ENCODE results near the gene ACBD6. TPM values are rescaled to one million over a fixed set of nuclear protein-coding genes. Genes with fewer than 3 reads are reported as not detected.

ACBD6 gene
- total RNA-seq, 1 donor from 2014 or later: 52.6 TPM

DNA sequence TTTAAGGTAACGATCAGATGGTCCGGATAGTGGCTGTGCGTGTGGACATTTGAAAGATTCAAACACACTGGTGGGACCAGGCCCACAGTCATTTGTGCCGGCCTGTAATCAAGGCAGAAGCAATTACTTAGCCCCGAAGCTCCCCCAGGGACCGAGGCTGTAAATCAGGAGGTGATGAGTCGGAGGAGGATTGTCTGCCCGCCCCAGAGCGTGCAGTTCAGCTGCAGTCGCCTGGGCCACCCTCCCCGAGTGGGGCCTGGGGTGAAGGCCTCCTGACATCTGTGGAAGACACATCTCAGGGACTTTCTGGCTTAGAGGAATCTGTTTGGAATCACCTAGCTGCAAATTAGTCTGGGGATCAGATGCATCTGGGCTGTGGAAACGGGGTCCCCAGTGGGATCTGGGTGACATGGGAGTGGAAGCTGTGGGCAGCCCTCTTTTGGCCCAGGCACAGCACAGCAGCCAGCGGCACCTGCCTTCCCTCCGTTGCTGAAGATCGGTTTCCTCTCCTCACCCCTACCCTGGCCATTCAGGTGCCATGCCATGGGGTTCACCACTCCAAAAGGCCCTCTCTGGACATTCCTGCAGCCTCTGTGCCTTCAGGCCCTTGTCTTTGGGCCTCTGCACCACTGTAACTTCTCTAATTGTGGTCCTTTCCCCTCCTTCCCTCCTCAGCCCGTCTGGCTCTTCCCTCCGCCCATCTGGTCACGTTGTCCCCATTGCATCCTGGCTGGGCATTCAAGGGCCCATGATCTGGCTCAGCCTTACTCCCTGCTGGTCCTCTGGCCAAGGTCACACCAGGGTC lies 246.6 kb downstream of the ACBD6 start:
- no peak for DNase-seq

DNA sequence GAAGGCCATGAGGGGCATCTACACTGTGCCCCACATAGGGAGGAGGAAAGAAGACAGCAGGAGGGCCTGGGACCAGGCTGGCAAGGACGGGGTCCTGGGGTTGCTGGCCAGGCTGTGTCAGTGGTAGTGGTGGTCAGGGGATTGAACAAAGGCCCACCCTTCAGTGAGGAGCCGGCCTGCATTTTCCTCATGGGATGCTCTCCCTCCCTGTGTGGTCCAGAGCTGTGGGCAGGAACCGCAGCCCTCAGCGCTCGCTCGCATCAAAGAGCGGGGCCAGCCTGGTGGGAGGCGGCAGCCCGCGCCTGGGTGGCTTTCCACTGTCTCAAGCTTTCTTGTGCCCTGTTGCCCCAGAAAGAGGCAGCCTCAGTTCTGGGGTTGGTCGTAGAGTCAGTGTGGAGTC lies 247.5 kb downstream of the ACBD6 start:
- DNase-seq: no peak

DNA sequence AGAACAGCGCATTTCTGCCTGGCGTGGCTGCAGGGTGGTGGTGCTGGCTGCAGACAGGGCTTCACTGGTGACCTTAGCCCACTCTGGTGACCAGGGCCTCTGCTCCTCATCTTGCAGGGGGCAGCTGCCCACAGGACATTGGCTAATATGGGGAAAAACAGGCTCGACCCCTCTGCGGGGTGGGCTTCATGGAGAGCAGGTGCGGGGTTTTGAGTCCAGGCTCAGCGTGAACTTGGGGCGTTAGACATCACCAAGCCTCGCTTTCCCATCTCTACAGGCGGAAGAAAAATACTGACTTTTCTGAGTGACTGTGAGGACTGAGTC lies 247.9 kb downstream of the ACBD6 start:
- DNase-seq: no peak

DNA sequence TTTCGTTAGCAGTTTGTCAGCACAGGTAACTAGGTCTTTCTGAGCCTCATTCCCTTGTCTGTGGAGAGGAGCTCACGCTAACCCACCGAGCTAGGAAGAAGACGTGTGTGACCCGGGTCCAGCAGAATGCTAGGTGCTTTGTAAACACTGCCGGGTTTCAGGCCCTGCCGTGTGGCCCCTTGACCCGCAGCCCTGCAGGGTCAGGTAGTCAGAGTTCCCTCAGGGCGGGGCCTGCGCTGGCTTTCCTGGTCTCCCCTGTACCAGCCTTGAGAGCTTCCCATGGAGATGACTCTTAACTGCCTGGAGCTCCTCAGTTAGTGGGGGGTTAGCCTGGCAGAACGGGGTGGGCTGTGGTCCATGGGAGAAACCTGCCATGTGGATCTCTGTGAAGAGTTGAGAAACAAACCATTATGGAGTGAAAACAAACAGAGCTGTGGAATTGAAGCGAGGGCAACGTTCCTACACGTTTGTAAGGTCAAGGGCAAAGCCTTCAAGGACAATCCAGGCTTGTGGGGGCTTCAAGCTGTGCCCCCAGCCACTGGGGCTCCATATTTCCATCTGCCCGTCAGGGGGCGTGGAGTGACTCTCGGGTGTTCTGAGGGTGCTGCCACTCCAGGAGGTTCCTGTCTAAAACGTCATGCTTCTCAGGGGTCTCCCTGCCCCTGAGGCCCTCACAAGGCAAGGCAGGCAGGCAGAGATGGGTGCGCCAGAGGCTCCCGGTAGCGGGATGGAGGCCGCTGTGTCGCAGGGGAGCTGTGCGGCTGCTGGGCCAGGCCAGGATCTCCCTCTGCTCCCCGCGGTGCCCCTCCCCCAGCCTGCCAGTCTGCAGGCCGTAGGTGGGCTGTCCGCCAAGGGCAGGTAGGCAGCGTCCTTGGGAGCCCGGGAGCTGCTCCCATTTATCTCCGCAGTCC lies 248.5 kb downstream of the ACBD6 start:
- no peak for DNase-seq

DNA sequence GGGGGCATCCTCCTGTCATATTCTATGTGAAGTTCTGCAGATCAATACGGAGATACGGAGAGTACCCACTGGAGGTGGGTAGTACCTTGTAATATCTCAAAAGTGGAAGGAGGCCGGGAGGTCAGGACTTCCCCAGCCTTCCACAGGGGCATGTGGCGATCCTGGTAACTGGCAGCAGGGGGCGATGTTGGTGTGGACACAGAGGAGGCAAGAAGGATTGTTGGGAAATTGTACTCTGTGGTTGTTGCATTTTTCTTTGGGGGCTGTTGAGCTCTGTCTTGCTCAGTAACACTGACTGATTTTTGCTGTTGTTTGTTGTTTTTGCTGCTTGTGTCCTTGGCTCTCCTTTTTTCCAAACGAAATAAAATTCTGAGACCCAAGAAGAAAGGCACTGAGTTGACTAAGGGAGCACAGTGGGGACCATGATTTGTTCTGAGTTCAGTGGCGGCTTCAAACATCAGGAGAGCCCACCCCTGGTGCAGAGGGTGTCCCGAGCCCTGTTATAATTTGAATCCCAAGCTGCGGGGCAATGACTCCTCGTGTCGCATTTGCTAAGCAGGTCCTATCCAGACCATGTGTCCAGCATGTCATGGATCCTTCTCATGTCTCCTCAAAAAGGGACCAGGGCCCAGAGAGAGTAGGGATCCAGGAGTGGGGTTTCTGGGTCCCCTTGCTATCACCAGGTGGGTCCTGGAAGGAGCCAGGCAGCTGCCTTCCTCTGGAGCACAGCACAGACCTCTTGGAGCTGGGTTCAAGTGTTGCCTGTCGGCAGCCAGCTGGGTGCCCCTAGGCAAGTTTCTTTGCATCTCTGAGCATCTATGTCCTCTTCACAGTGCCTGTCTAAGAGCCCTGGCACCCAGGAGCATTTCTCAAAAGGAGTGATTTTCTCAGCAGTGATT lies 249.5 kb downstream of the ACBD6 start:
- no peak for DNase-seq

DNA sequence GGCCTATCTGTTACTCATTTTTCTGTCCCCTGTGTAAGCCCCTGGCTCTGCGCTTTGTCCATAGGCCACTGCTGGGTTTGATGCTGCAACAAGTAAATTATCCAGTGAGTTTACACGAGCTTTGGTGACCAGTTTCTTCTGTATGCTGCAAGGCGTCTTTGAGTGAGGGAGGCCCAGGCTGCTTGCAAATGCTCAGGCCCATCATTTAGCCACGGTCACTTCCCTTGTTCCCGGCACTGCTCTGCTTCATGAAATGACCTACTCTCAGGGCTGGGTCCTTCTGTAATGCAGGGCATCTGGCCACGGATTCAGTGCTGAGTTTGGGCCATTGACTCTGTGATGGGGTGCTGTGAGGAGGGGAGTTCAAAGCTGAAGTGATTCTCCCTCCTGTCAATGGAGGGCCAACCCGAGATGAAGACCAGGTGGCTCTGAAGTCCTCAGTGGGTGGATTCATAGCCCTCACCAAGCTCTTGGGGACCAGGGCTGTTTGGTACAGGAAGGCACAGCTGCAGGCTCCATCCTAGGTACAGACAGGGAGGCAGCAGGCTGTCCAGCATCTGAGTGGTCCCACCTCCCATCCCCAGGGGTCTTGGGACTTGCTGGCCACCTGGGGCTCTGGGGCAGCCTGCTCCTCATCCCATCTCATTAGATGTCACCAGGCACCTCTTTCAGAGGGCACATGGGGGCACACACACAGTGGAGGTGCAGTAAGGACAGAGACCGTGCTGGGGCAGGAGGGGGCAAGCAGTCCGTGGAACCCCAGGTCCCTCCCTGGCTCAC lies 250.7 kb downstream of the ACBD6 start:
- no peak for DNase-seq

DNA sequence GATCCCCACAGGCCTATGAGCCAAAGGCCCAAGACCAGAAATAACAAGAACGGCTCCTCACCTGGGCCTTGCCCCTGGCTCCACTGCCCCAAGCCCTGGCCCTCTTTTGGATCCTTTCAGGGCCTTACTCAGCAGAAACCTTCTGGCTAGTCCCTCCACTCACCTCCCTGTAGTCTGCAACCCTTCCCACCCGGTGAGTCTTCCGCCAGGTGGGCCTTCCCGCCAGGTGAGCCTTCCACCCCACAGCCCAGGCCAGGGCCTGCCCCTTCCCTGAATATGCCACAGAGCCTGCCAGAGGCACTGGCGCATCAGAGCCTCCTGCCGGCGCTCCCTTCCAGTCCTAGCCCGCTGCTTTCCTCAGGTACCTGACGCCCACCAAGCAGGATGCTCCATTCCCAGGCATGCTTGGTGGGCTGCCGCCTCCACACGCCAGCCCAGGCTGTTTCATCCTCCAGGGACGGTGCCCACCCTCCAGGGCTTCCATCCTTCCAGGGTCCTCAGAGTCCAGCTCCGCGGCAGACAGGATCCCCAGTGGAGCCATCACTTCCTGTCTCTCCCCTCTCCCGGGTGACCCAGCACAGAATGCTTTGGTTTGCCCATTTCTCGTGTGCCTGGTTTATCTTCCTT lies 251.4 kb downstream of the ACBD6 start:
- DNase-seq: no peak

DNA sequence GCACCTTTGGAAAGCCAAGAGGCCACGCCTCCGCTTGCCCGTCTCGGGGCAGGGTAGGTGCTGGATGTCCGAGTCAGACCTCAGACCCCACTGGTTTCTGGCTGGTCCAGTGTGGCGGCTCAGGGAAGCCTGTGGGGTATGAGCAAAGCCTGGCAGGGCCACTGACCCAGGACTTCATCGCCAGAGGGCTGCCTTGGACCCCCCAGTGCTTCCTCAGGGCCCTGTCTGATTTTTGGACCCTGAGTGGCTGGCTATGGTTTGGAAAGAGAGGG lies 251.9 kb downstream of the ACBD6 start:
- DNase-seq: no peak

DNA sequence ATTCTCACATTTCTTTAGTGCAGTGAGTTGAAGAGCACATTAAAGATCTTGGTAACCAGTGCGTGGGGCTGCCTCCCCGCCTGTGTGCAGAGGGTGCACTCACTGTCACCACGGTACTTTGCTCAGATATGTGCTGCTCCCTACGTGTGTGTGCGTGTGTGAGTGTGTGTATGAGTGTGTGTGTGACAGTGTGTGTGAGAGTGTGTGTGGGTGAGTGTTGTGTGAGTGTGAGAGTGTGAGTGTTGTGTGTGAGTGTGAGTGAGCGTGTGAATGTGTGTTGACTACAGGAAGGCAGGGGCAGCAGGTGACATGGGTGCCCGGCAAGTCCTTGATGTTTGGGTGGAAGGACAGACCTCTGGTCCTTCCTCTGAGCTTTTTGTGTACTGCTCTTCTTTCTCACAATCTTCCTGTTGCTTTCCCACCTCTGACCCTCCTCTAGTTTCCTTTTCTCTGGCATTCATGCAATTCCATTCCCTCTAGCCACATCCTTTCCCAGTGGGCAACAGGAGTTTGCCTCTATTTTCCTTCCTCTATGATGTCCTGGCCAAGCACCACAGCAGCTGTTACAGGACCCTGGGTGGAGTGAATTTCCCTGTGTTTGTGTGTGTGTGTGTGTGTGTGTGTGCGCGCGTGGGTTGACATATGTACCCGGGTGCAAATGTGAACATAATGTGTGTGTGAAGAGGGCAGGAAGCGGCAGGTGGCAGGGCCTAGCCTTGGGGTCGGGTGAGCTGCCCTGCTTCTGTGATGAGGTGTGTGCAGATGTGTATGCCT lies 252.5 kb downstream of the ACBD6 start:
- DNase-seq: no peak

DNA sequence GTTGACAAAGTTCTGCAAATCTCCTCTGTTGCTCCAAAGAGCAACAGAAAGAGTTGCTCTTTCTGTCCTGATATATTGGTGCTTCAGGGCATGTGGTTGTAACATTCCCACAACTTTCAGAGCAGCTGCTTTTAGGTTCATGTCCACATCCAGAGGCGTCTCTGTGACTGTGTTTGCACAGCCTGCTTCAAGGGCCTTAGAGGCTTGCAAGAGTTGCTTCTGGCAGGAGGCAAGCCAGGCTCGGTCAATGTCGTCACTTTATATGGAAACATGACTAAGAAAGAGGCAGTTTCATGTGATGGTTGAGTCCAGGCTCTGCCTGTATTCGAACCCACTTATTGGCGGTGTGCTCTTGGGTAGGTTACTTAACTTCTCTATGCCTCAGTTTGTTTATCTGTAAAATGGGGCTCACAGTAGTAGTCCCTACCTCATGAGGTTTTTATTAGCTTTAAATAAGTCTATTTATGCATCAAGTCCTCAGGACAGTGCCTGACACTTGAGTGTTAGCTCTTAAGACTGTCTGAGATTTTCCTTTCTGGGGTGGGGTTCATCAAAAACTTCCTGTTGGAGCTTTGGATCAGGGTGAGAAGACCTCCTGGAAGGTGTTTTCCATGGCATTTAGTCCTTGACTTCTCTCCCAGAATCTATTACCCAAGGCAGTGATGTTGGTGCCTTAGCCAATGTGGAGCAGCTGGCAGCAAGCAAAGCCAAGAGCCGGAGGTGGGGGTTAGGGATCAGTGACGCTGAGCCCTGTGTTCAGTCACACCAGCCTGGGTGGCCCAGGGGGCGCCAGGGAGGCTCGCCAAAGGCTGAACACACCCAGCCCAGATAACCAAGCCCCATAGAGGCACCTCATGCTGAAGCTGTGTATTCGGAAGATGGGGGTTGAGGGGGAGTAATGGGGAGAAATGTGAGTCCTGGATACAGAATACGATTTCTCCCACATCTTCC lies 253.4 kb downstream of the ACBD6 start:
- DNase-seq: no peak

DNA sequence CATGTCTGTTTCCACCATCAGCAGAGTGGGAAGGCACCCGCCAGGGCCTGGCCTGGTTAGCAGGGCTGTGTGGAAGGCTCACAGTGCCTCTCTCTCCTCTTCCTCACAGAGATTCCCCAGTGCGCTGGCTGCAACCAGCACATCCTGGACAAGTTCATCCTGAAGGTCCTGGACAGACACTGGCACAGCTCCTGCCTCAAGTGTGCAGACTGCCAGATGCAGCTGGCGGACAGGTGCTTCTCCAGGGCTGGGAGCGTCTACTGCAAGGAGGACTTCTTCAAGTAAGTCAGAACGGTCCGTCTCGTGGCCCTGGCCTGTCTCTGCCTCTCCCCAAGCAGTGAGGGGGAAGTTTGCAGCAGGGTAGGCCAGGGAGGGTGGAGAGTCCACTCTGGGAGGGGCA lies 254.2 kb downstream of the ACBD6 start:
- DNase-seq: no peak

DNA sequence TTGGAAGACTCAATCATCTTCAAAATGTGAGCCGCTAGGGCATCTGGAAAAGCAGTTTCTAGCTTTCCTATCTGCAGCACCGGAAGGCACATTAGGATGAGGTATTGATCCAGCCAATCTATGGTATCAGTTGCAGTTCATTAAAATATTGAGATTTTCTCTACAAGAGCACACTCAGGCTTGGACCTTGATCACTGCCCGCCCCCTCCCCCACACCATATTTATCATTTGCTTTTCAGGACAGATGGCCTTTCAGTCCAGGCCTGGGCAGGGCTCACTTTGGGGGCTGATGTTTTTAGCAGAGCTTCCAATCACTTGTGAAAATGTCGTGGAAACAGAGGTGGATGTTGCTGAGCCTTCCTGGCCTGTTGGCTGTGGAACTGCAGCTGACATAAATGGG lies 254.8 kb downstream of the ACBD6 start:
- DNase-seq: no peak

DNA sequence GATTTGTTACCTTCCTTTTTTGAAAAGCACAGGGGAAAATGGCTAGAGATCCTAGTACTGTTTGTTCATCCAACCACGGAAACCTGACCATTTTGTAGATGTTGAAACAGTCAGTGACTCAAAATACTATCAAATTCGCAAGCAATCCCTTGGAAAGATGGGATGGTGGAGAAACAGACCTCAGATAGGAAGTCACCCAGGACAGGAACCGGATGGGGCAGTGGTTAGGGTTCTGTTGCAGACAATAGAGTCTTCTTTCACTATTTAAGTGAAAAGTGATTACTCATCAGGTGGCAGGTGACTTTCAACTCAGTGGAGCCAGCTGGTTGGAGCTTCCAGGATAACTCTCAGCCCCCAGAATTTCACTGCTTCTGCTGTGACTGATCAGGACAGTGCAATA lies 255.3 kb downstream of the ACBD6 start:
- DNase-seq: no peak

DNA sequence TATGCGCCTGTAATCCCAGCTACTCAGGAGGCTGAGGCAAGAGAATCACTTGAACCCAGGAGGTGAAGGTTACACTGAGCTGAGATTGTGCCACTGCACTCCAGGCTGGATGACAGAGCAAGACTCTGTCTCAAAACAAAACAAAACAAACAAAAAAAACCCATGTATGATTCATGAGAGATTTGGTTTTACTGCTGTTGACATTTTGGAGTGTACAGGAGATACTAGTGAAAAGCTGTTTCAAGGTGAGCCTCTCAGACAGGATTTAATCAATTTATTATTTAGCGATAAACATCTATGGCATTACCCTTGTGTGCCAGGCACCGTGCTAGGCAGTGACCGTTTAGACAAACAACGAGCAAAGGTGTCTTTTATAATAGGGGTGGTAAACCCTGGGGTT lies 255.8 kb downstream of the ACBD6 start:
- DNase-seq: no peak

DNA sequence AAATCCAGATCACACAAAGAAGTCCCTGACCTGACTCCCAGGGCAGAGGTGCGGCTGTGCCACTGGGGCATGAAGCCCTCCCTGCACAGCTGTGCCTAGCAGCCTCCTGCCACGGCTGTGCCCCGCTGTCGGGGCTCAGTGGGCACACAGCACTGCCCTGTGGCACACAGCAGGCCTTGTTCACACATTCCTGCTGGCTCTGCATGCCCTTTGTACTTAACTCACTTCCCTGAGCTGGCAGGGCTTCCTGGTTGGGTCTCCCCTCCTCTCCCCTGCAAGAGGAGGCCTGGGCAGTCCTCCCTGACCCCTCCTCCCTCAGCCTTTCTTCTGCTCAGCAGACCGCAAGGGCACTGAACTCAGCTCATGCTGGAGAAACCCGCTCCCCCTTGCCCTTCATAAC lies 257.5 kb downstream of the ACBD6 start:
- no peak for DNase-seq

DNA sequence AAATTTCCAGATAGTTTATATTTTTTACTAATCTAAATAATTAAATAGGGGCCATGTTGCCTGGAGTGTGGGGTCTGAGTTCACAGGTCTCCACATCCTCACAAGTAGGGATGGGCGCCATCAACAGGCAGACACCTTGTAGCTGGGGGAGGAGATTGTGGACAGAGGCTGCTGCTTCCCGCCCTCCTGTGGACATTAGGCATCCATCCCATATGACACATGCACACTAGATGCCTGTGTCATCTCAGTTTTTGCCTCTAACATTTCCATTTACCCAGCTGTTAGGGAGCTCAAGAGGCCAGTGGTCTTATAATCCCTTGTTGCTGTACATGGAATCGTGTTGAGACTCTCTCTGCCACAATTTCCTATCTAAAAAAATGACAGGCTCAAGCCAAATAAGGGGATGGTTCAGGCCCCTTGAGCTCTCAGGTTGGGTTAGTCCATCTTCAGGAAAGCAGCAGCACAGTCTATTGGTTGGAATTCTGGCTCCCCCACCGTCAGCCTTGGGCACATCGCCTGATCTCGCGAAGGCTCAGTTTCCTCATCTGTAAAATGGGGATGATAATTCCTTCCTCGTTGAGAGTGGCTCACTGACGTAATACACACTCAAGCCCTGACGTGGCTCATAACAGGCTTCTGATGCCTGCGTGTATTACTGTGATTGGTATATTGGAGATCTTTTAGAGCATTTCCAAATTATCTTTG lies 258.7 kb downstream of the ACBD6 start:
- DNase-seq: no peak

DNA sequence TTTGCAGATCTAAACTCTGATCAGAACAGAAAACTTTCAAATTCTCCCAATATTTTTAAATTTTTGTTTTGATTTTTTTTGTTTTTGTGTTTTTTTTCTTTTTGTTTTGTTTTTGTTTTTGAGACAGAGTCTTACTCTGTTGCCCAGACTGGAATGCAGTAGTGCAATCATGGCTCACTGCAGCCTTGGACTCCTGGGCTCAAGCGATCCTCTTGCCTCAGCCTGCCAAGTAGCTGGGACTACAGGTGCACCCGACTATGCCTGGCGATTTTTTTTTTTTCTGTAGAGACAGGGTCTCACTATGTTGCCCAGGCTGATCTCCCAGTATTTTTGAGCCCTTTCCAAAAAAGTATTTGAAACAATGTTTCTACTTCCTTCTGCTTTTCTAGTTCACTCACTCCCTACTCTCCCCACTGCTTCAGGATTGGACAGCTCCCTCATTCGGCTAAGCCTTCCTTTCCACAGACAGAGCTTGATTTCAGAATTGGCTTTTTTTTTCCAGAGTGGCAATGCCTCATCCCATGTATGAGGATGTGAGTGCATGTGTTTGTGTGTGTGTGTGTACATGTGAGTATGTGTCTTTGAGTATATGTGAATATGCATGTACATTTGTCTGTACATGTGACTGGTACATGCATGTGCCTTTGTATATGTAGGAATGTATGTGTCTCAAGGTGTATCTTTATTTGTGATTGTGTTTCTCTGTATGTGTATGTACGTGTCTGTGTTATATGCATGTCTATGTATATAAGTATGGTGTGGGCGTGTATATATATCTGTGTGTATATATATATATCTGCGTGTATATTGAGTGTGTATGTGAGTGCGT lies 260.4 kb downstream of the ACBD6 start:
- no peak for DNase-seq

All from occipital lobe (tissue), 2 donors.